HG02943 (cell line): ENCODE measurements around the gene EIF4E1B.

ENCODE experiments used
- ATAC-seq: cut with Tn5 transposase; IDR thresholded peaks from one replicate; pipeline ENCODE4 v1.9.1; 2021; ENCODE audit warnings: mild to moderate bottlenecking, low read depth, moderate library complexity; ENCODE audit not compliant: unreplicated experiment

Gene EIF4E1B

GRCh38 chr5:176625966-176626875 is 4.3 kb upstream of the EIF4E1B start:
- ATAC-seq, result no peak

DNA sequence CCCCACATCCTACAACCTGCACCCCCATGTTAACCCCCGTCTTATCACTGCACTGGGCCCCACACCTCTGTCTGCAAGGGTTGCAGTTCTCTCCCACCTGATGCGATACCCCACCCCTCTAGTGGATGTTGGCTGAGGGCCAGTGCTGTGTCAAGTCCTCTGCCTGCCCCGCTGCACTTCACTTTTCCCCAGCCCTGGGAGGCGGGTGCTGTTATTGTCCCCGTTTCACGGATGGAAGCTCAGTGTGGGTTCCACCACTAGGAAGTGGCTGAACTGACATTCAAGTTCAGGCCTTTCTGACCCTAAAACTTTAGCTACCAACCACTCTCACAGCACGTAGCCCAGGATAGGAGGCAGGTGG is 3.6 kb upstream of the EIF4E1B start:
- ATAC-seq, result no peak

GRCh38 chr5:176627582-176627981 is 2.9 kb upstream of the EIF4E1B start:
- no peak for ATAC-seq

DNA sequence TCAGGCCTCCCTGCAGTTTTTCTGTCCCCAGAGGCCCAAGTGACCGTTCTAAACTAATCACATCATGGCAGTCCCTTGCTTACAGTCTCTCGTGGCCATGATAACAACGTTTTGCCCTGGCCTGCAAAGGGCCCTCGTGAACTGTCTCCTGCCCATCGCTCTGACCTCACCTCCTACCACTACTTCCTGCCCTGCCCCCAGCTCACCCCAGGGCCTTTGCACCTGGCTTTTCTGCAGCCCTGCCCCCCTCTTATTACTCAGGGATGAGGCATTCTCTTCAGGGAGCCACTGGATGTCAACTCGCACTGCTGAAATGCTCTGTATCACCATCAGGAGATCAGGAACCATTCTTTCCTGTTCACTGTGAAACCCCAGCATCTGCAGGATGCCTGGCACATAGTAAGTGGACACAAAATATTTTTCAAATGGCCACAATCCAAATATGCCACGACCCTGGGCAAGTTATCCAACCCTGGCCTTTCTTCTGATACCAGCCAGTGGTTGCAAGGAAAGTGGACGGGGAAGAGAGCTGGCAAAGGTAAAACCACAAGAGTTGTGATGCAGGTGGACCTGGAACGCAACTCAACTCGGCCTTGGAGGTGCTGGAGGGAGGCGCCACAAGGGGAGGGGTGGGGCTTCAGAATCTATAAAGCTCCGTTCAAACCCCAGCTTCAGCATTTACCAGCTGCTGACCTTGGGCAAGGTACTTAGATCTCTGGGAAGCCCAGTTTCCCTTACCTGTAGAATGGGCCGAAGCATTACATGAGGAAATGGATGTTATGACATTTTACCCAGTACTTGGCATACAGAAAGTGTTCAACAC is 1.9 kb upstream of the EIF4E1B start:
- no peak for ATAC-seq

DNA sequence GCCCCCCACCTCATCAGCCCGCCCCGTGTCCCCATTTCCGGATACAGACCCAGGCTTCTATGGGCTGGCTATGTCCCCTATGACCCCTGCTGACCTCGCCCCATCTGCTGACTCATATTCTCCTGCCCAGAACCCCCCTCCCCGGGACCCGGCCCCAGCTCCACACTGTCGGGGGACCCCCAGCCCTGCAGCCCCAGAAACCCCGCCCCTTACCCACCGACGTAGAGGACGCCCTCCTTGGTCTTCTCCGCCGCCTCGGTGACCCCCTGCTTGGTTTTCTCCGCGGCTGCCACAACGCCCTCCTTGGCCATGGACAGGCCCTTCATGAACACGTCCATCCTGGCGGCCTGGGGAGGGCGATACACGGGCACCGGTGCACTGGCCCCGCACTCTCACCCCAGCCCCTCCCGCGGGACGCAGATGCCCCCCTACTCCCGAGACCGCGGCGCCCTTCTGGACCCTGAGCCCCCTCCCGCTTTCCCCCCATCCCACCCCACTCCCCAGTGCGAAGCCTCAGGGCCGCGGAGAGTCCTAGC is 1.1 kb upstream of the EIF4E1B start:
- ATAC-seq, result no peak

DNA sequence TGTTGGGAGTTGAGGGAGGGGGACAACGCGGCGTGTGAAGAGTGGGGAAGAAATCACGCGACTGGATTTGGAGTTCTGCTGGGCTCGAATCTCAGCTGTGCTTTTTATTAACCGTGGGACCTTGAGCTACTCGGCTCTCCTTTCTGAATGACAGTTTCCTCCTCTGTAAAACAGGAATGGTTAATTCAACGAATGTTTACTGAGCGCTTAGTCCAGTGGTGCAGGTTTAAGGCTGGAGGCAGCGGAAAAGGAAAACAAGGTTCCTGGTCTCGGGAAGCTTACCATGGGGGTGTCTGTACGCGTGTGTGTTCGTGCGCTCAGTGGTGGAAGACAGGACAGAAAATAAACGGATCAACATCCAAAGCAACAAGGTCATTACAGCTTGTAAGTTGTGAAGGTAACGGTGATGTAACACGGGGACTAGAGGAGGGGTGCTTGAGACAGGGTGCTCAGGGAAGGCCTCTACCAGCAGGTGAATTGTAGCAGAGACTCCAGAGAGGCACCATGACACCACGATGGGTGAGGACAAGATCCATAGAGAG is 277 bp downstream of the EIF4E1B start:
- ATAC-seq, result no peak

DNA sequence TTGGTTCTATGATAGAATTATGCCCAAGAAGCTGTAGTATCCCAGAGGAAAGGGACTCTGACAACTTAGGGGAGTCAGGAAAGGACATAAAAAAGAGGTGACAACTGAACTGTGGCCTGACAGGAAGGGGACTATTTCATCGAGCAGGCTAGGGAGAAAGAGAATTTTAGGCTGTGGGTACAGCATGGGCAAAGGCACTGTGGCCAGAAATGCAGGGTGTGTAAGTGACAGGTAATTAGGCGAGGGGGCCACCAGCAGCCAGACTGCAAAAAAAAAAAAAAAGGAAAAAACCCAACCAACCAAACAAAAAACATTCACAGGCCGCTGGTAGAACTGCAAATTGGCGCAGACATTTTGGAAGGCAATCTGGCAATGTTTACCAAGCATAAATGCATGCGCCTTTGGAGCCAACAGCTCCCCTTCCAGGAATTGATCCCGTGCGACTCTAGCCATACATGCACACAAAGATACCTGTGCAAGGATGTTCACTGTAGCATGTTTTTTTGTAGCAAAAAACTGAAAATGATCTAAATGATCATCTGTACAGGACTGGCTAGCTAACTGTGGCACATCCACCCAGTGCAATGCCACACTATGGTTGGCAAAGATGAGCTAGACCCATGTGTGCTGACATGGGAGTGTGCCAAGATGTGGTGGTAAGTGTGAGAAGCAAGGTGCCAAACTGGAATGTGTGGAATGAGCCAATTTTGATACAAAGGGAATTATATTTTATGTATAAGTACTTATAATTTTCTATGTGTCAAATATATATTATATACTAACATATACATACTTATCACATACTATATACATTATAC is 1.1 kb downstream of the EIF4E1B start:
- ATAC-seq, result no peak

- no peak for ATAC-seq
Measured at GRCh38 chr5:176632745-176633144, 2.3 kb downstream of the EIF4E1B start.

DNA sequence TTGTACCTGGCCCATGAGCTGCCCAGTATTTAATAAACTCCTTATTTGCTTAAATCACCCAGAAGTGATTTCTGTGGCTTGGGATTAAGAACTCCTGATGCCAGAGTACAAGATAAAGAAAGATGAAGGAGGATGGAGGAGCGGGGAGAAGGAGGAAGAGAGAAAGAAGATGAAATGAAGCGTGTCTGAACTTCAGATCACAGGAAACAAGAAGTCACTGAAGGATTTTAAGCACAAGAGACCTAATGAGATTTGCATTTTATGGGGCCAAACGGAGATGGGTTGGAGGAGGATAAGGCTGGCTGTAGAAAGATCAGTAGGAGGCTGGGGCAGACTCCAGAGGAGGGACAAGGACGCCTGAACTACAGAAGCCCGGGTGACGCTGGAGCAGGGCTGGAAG is 3.1 kb downstream of the EIF4E1B start:
- ATAC-seq, result no peak

- no peak for ATAC-seq
Measured at GRCh38 chr5:176636426-176636825, 6.0 kb downstream of the EIF4E1B start.

DNA sequence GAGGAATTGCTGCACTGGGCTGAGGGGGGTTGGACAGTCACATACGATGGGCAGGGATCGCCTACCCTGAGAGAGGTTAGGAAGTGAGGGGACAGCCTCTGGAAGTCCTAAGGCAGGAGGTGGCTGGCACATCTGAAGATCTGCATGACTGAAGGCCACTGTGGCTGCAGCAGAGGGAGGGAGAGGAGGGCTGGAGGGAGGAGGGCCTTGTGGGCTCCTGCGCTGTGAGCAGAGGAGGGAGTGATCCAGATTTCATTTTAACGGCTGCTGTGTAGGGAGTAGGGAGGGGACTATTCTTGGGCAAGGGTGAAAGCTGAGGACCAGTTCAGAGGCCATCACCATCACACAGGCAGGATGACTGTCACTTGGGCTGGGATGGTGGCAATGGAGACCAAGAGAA is 7.1 kb downstream of the EIF4E1B start:
- no peak for ATAC-seq

DNA sequence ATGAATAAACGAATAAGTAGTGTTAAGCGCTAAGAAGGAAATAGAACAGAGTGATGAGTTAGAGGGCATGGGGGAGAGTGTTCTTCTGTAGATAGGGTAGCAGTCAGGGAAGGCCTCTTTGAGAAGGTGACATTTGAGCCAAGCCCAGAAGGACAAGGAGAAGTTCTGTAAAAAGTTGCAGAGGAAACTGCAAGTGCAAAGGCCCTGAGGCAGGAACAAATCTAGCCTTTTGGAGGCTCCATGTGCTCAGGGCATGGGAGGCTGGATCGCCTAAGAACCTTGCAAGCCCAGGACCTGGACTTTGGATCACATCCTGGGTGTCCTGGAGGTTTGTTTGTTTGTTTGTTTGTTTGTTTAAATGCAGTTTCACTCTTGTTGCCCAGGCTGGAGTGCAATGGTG is 8.0 kb downstream of the EIF4E1B start:
- no peak for ATAC-seq

DNA sequence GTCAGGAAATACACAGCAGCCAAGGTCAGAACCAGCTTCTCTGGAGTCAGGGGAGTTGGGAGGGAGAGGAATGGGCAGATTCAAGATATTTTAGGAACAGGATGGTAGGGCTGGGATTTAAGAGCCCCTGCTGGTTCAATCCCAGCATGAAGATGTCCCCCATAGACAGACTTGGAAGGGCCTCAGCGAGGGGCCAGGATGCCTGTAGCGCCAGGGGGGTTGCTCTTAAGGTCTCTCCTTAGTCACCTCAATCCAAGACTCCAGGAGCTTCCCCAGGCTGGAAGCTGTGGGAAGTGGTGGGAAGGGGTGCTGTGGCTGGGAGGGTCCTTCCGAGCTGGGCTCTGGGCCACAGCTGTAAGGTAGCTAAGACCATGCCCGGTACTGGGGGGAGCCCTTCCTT is 8.7 kb downstream of the EIF4E1B start:
- no peak for ATAC-seq

GRCh38 chr5:176639981-176640380 is 9.5 kb downstream of the EIF4E1B start:
- no peak for ATAC-seq

DNA sequence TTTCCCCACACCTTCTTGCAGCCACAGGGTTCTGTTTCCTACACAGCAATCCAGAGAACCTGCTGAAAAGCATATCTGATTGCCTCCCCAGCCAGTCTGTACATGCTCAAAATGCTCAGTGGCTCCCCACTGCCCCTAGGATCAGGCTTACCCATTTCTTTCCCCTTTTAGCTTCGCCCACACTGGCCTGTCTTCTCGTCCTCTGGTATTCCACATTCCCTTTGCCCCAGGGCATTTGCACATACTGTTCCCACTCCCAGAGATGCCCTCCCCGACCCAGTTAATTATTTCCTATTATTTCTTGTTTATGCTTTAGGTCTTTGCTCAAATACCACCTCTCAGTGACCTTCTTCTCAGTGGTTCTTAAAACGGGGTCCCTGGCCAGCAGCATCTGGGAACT is 10.1 kb downstream of the EIF4E1B start:
- ATAC-seq, result no peak

GRCh38 chr5:176642675-176643490 is 12.4 kb downstream of the EIF4E1B start:
- ATAC-seq, result no peak

DNA sequence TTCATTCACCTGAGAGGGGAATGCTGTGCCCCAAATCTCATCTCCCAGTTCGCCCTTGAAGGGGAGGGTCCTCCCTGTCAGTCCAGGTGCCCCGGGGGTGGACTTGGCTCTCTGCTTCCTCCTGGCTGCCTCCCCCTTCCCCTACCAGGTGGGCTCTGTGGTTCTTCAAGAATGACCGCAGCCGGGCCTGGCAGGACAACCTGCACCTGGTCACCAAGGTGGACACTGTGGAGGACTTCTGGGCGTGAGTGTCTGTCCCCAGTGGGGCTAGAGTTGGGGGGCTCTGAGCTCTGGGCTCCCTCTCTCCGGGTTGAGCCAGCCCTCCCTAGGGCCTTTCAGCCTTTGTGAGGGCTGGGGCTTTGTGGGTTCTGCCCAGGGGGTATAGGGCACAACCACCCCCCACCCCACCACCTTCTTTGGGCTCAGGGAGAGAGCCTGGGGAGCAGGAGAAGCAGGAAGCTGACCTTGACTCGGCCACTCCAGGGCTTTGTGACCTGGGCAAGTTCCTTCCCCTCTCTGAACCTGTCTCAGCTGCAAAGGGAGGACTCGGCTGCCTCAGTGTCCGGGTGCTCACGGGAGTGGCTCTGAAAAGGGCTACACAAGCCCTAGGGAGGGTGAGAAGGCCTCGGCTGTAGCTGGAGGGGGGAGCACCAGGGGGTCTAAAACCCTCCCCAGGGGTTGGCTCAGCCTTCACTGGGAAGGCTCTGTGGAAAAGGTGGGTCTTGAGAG is 13.2 kb downstream of the EIF4E1B start:
- no peak for ATAC-seq

- no peak for ATAC-seq
Measured at GRCh38 chr5:176644294-176644693, 13.8 kb downstream of the EIF4E1B start.
